Cardiac fibroblast (primary cell): ENCODE measurements around the gene TESK2.

ENCODE experiments used
- DNase-seq, 2 donors: peaks; one replicate each; pipeline versions ENCODE4 v3.0.0 to v3.0.0-alpha.2; 2010; ENCODE audit warnings: low read depth in 2 of 2
- H3K4me3 ChIP-seq, 2 donors: replicated peaks in 1 of 2; 1 replicate in 1 of 2; 2 replicates in 1 of 2; pipeline ENCODE4 v1.5.1; 2011; ENCODE audit warnings: low read depth in 2 of 2, low read length in 2 of 2, mild to moderate bottlenecking in 2 of 2, moderate library complexity in 1 of 2
- CTCF ChIP-seq: IDR thresholded peaks from one replicate; pipeline ENCODE4 v1.5.1; 2011; ENCODE audit warnings: low read depth, mild to moderate bottlenecking, low read length, inconsistent platforms

TESK2 gene

DNA sequence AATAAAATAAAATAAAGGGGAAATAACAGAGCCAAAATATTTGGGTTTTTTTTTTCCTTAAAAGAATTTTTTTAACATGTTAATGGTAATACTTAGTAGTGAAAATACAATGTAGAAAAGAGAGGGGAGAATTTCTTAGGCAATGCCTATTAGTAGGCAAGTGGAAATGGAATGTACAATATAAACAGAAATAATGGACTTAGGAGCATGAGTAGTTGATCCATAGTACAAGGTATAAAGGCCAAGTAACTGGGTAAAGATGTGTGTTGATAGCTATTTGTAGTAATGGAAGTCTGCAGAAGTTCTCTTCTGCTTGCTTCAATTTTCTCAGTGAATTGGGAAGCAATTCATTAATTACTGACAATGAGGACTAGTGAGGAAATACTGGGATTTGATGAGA lies 34.4 kb downstream of the TESK2 start:
- no peak overlapping the region for H3K4me3 ChIP-seq
- no peak for DNase-seq
- TF ChIP-seq CTCF: no peak

GRCh38 chr1:45455162-45455561 lies 35.8 kb downstream of the TESK2 start:
- TF ChIP-seq CTCF: no peak
- no peak for DNase-seq
- H3K4me3 ChIP-seq: no peak overlapping the region

GRCh38 chr1:45454464-45454863 lies 36.5 kb downstream of the TESK2 start:
- H3K4me3 ChIP-seq: no peak overlapping the region
- TF ChIP-seq CTCF: no peak
- DNase-seq: no peak

GRCh38 chr1:45452503-45452902 lies 38.5 kb downstream of the TESK2 start:
- no peak overlapping the region for H3K4me3 ChIP-seq
- TF ChIP-seq CTCF: no peak
- DNase-seq: no peak

GRCh38 chr1:45448357-45448756 lies 42.6 kb downstream of the TESK2 start:
- H3K4me3 ChIP-seq: no peak overlapping the region
- no peak for DNase-seq
- no peak for TF ChIP-seq CTCF

GRCh38 chr1:45446950-45447672 lies 43.9 kb downstream of the TESK2 start:
- no peak for DNase-seq
- H3K4me3 ChIP-seq: no peak overlapping the region
- TF ChIP-seq CTCF: no peak

DNA sequence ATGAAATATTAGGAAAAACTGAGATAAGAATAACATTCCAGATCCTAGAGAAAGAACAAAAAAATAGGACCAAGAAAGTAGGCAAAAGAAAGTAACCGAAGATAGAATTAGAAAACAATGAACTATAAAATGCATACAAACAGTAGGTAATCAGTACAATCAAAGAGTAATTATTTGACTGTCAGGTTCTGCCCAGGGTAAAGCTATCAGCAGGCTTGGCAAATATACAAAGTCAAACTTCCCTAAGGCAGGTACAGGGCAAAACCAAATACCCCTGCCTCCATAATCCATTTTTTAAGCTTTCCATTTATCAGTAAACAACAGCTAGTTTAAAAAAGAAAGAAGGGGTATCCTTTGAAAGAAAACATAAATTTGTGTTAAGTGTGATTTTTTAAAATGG lies 44.4 kb downstream of the TESK2 start:
- H3K4me3 ChIP-seq: no peak overlapping the region
- TF ChIP-seq CTCF: no peak
- DNase-seq: no peak
